ENCODE measurements around the gene MRPS22. TPM values are rescaled to one million over a fixed set of nuclear protein-coding genes. Genes with fewer than 3 reads are reported as not detected.

MRPS22 gene
- total and polyA plus RNA-seq, 4 experiments from 2014 or later: 33.4 to 58.5 (median 40.9) TPM

- H3K9me3 Mint-ChIP-seq: peaks cover 0 to 2% (median 0%) of the 10 kb centered on the region in 8 donors
- no peak overlapping the region for H3K4me3 Mint-ChIP-seq
- DNase-seq: no peak
- H3K27ac Mint-ChIP-seq: no peak overlapping the region
- Histone ChIP-seq H3K27me3 (ENCODE audit: insufficient read depth, low read length) (no peaks in the 10 kb centered on the region), H3K9me3 (ENCODE audit: control insufficient read depth in 1 of 2, low read length in 2 of 2) (no peaks in the 10 kb centered on the region), H3K36me3 (ENCODE audit: insufficient read depth, low read length) (no peaks in the 10 kb centered on the region), H3K4me3 (ENCODE audit: low read length in 2 of 2) (no peak overlapping the region), H3K27ac (ENCODE audit: low read depth, low read length) (no peak overlapping the region), H3K4me1 (ENCODE audit: insufficient read depth, low read length) (no peaks in the 10 kb centered on the region)
- H3K36me3 Mint-ChIP-seq: no peaks in the 10 kb centered on the region
- no peaks in the 10 kb centered on the region for H3K4me1 Mint-ChIP-seq
- peaks cover 16 to 23% of the 10 kb centered on the region in 2 donors for H3K27me3 Mint-ChIP-seq
- CTCF ChIA-PET (ENCODE audit: partially characterized antibody): no interaction called here
- POLR2A ChIA-PET (ENCODE audit: partially characterized antibody): no interaction called here
- intact Hi-C loops (cut with micrococcal nuclease): no loop called here
These were observed 31.4 kb upstream of the MRPS22 start for GRCh38 chr3:139312416-139312815.

- no peaks in the 10 kb centered on the region for H3K27me3 ChIP-seq (ENCODE audit: insufficient read depth, low read length)
- intact Hi-C loops (cut with micrococcal nuclease): no loop called here
- DNase-seq: no peak
- H3K36me3 ChIP-seq (ENCODE audit: insufficient read depth, low read length): no peaks in the 10 kb centered on the region
- H3K27ac ChIP-seq (ENCODE audit: low read depth, low read length): no peak overlapping the region
- H3K9me3 Mint-ChIP-seq: no peaks in the 10 kb centered on the region
- no peaks in the 10 kb centered on the region for H3K4me1 ChIP-seq (ENCODE audit: insufficient read depth, low read length)
- H3K4me3 ChIP-seq (ENCODE audit: low read length in 2 of 2): no peak overlapping the region
- ChIA-PET POLR2A (ENCODE audit: partially characterized antibody) (no interaction called here), CTCF (ENCODE audit: partially characterized antibody) (no interaction called here)
- H3K27ac Mint-ChIP-seq: no peak overlapping the region
- H3K9me3 ChIP-seq (ENCODE audit: control insufficient read depth in 1 of 2, low read length in 2 of 2): no peaks in the 10 kb centered on the region
- H3K27me3 Mint-ChIP-seq: peaks cover 16 to 24% of the 10 kb centered on the region in 2 donors
- no peaks in the 10 kb centered on the region for H3K36me3 Mint-ChIP-seq
- no peaks in the 10 kb centered on the region for H3K4me1 Mint-ChIP-seq
- no peak overlapping the region for H3K4me3 Mint-ChIP-seq
These were observed 30.9 kb upstream of the MRPS22 start for GRCh38 chr3:139312959-139313358.

DNA sequence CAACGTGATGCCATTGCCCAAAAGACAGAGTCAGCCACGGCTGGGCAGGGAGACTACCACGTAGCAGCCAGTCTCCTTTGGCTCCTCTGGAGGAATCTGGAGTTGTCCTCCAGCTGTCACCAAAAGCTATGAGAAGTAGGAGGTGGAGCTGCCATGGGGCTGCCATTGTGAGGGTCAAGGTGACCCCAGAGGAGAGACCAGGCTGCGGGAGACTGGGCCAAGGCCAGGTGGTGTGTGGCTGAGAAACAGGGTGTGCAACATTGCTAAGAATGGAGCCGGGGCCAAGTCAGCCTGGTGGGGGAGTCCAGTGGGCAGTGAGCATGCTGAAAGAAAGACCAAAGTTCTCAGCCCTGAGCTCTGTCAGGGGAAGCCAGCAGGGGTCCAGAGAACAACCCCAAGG is 29.9 kb upstream of the MRPS22 start:
- no peaks in the 10 kb centered on the region for H3K9me3 ChIP-seq (ENCODE audit: control insufficient read depth in 1 of 2, low read length in 2 of 2)
- ChIA-PET CTCF (ENCODE audit: partially characterized antibody) (no interaction called here), POLR2A (ENCODE audit: partially characterized antibody) (no interaction called here)
- no peak for DNase-seq
- Mint-ChIP-seq H3K4me3 (no peak overlapping the region), H3K36me3 (no peaks in the 10 kb centered on the region), H3K4me1 (no peaks in the 10 kb centered on the region), H3K9me3 (no peaks in the 10 kb centered on the region), H3K27me3 (peaks cover 16 to 24% of the 10 kb centered on the region in 2 donors), H3K27ac (no peak overlapping the region)
- intact Hi-C loops (cut with micrococcal nuclease): no loop called here
- H3K36me3 ChIP-seq (ENCODE audit: insufficient read depth, low read length): no peaks in the 10 kb centered on the region
- no peak overlapping the region for H3K27ac ChIP-seq (ENCODE audit: low read depth, low read length)
- no peak overlapping the region for H3K4me3 ChIP-seq (ENCODE audit: low read length in 2 of 2)
- H3K4me1 ChIP-seq (ENCODE audit: insufficient read depth, low read length): no peaks in the 10 kb centered on the region
- no peaks in the 10 kb centered on the region for H3K27me3 ChIP-seq (ENCODE audit: insufficient read depth, low read length)

DNA sequence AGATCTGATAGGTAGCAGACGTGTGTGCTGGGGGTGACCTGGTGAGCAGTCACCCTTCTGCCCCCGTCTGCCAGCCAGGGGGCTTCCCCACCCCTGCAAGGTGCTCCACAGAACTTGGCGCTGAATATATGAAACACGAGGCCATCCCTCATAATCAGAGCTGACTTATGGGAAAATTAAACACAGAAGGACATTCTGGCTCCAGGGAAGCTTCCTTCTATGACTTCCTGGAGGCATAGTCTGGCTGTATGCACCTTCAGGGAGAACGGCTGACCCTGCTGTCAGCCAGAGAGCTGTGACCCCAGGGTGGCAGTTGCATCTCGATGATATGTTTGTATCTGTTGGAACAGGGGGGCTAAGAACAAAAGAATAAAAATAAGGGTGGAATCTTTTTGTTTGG is 26.6 kb upstream of the MRPS22 start:
- Mint-ChIP-seq H3K4me3 (no peak overlapping the region), H3K36me3 (no peaks in the 10 kb centered on the region), H3K27ac (no peak overlapping the region), H3K27me3 (peaks cover 16 to 24% of the 10 kb centered on the region in 2 donors), H3K9me3 (no peaks in the 10 kb centered on the region), H3K4me1 (no peaks in the 10 kb centered on the region)
- H3K36me3 ChIP-seq (ENCODE audit: insufficient read depth, low read length): no peaks in the 10 kb centered on the region
- H3K4me1 ChIP-seq (ENCODE audit: insufficient read depth, low read length): no peaks in the 10 kb centered on the region
- intact Hi-C loops (cut with micrococcal nuclease): no loop called here
- no peak for DNase-seq
- no peaks in the 10 kb centered on the region for H3K27me3 ChIP-seq (ENCODE audit: insufficient read depth, low read length)
- no peak overlapping the region for H3K4me3 ChIP-seq (ENCODE audit: low read length in 2 of 2)
- no peak overlapping the region for H3K27ac ChIP-seq (ENCODE audit: low read depth, low read length)
- CTCF ChIA-PET (ENCODE audit: partially characterized antibody): interaction anchor here (3.6 kb wide), 1 partner anchor 11 kb away, joined by 16 read pairs; no protein-coding TSS in a partner anchor
- POLR2A ChIA-PET (ENCODE audit: partially characterized antibody): no interaction called here
- H3K9me3 ChIP-seq (ENCODE audit: control insufficient read depth in 1 of 2, low read length in 2 of 2): no peaks in the 10 kb centered on the region

DNA sequence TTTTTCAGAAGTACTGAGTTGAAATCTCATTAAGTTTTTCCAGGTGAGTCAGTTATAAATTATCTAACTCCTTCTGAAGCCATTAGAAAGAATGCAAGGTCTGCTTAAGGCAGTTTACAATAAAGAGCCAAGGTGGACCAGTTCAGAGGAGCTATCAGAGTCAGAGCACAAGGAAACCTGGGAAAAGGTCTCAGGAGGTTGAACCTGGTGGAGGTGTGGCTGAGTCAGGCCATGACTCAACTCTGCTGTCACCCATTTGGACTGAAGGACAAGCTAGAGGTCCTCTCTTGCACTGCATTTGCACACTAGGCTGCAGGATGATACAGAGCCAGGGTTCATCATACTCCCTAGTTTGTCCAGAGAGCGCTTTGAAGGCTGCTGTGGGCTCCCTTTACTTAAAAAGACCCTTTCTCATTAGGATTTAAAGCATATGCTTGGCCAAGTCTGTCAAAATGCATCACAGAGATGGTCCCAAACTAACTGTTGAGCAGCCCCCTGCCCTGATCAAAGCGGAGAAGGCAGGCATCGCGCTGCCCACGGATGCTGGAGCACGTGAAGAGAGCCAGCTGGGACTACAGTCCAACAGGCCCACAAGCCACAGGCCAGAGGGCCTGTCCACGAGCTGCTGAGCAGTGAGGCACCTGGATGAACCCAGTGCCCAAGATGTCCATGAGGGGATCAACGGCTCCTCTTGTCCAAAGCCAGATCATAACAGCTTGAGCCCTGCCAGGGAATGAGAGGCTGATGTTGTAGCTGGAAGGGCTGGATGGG is 26.0 kb upstream of the MRPS22 start:
- no peak overlapping the region for H3K27ac Mint-ChIP-seq
- peaks cover 15 to 24% of the 10 kb centered on the region in 2 donors for H3K27me3 Mint-ChIP-seq
- Histone ChIP-seq H3K36me3 (ENCODE audit: insufficient read depth, low read length) (no peaks in the 10 kb centered on the region), H3K4me1 (ENCODE audit: insufficient read depth, low read length) (no peaks in the 10 kb centered on the region), H3K27me3 (ENCODE audit: insufficient read depth, low read length) (no peaks in the 10 kb centered on the region), H3K27ac (ENCODE audit: low read depth, low read length) (no peak overlapping the region), H3K4me3 (ENCODE audit: low read length in 2 of 2) (no peak overlapping the region), H3K9me3 (ENCODE audit: control insufficient read depth in 1 of 2, low read length in 2 of 2) (no peaks in the 10 kb centered on the region)
- H3K36me3 Mint-ChIP-seq: no peaks in the 10 kb centered on the region
- intact Hi-C loops (cut with micrococcal nuclease): no loop called here
- ChIA-PET POLR2A (ENCODE audit: partially characterized antibody) (no interaction called here), CTCF (ENCODE audit: partially characterized antibody) (interaction anchor here (3.6 kb wide), 1 partner anchor 11 kb away, joined by 16 read pairs; no protein-coding TSS in a partner anchor)
- no peaks in the 10 kb centered on the region for H3K4me1 Mint-ChIP-seq
- H3K4me3 Mint-ChIP-seq: no peak overlapping the region
- DNase-seq: no peak
- no peaks in the 10 kb centered on the region for H3K9me3 Mint-ChIP-seq

DNA sequence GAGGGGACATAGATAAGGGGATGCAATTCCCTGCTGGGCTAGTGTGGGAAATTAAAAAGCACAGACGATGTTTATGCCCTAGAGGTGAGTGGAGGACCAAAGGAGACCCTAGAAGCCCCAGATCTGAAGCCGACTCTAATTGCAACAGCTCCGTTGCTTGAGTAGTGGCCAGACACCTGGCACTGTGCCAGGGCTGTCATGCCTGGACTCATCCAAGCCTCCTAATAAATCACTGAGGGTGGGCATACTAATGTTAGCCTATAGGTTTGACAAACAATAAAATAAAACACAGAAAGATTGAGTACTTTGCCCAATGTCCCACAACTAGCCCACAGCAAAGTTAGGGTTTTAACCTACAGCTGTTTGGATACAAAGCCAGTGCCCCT is 25.4 kb upstream of the MRPS22 start:
- Mint-ChIP-seq H3K27ac (no peak overlapping the region), H3K4me3 (no peak overlapping the region), H3K36me3 (no peaks in the 10 kb centered on the region), H3K27me3 (peaks cover 12 to 23% of the 10 kb centered on the region in 2 donors), H3K4me1 (no peaks in the 10 kb centered on the region), H3K9me3 (no peaks in the 10 kb centered on the region)
- Histone ChIP-seq H3K36me3 (ENCODE audit: insufficient read depth, low read length) (no peaks in the 10 kb centered on the region), H3K9me3 (ENCODE audit: control insufficient read depth in 1 of 2, low read length in 2 of 2) (no peaks in the 10 kb centered on the region), H3K4me3 (ENCODE audit: low read length in 2 of 2) (no peak overlapping the region), H3K27ac (ENCODE audit: low read depth, low read length) (no peak overlapping the region), H3K27me3 (ENCODE audit: insufficient read depth, low read length) (no peaks in the 10 kb centered on the region), H3K4me1 (ENCODE audit: insufficient read depth, low read length) (no peaks in the 10 kb centered on the region)
- ChIA-PET CTCF (ENCODE audit: partially characterized antibody) (interaction anchor here (1.3 to 3.6 kb wide), 2 partner anchors 10 to 207 kb away, joined by 5 to 16 read pairs; no protein-coding TSS in a partner anchor), POLR2A (ENCODE audit: partially characterized antibody) (no interaction called here)
- intact Hi-C loops (cut with micrococcal nuclease): no loop called here
- DNase-seq: no peak

DNA sequence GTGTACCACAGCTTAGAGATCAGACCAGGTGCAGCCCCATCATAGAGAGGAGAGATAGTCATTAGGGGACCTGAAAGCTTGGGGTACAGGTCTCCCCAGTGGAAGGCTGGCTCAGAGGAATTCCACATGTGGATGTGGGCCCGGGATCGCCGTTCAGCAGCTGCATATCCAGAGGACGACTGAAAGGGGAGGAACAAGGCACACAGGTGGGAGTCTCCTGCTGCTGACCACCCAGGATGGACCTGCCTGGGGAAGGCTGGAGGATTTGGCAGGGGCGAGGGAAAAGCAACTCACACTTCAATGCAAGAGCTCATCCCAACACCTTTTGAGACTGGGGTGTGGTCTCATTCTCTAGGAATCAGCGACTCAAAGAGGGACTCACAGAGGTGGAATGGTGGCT is 25.0 kb upstream of the MRPS22 start:
- Histone ChIP-seq H3K36me3 (ENCODE audit: insufficient read depth, low read length) (no peaks in the 10 kb centered on the region), H3K27ac (ENCODE audit: low read depth, low read length) (no peak overlapping the region), H3K9me3 (ENCODE audit: control insufficient read depth in 1 of 2, low read length in 2 of 2) (no peaks in the 10 kb centered on the region), H3K4me1 (ENCODE audit: insufficient read depth, low read length) (no peaks in the 10 kb centered on the region), H3K27me3 (ENCODE audit: insufficient read depth, low read length) (no peaks in the 10 kb centered on the region), H3K4me3 (ENCODE audit: low read length in 2 of 2) (no peak overlapping the region)
- no peaks in the 10 kb centered on the region for H3K9me3 Mint-ChIP-seq
- no peaks in the 10 kb centered on the region for H3K36me3 Mint-ChIP-seq
- no peak overlapping the region for H3K27ac Mint-ChIP-seq
- H3K27me3 Mint-ChIP-seq: peaks cover 11 to 21% of the 10 kb centered on the region in 2 donors
- H3K4me3 Mint-ChIP-seq: no peak overlapping the region
- DNase-seq: no peak
- ChIA-PET POLR2A (ENCODE audit: partially characterized antibody) (no interaction called here), CTCF (ENCODE audit: partially characterized antibody) (interaction anchor here (1.3 to 3.6 kb wide), 2 partner anchors 10 to 207 kb away, joined by 5 to 16 read pairs; no protein-coding TSS in a partner anchor)
- intact Hi-C loops (cut with micrococcal nuclease): no loop called here
- H3K4me1 Mint-ChIP-seq: no peaks in the 10 kb centered on the region

All from CD4-positive, alpha-beta memory T cell (primary cell).